GM12892 (cell line): Measurements from ENCODE around the gene CATSPERB.

Source experiments
- POLR2A ChIP-seq: IDR thresholded peaks from 2 replicates; pipeline ENCODE4 v1.6.1; 2011; ENCODE audit warnings: low read depth, low read length, control low read depth
- POLR2AphosphoS5 ChIP-seq: IDR thresholded peaks from 2 replicates; pipeline ENCODE4 v1.6.1; 2011; ENCODE audit warnings: low read depth, low read length, control low read depth
- TAF1 ChIP-seq: IDR thresholded peaks from 2 replicates; pipeline ENCODE4 v1.6.1; 2011; ENCODE audit warnings: low read depth, mild to moderate bottlenecking, control low read depth, low read length, borderline replicate concordance

DNA sequence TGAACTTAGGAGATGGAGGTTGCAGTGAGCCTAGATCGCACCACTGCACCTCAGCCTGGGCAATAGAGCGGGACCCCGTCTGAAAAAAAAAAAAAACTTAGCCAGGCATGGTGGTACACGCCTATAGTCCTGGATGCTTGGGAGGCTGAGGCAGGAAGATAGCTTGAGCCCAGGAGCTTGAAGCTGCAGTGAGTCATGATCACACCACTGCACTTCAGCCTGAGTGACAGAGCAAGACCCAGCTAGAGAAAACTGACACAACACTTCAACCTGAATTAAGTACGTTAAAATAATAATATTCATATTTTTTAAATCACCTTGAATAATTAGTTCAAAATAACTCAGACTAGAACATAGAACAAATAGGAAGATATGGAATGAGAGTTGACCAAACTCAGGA is 5.7 kb upstream of the CATSPERB start:
- TF ChIP-seq POLR2AphosphoS5 (no peak), POLR2A (no peak), TAF1 (no peak)
